ENCODE measurements around the gene PDLIM1. TPM values are rescaled to one million over a fixed set of nuclear protein-coding genes. Genes with fewer than 3 reads are reported as not detected.

The PDLIM1 gene
- total and polyA plus RNA-seq, 2 experiments from 2014 or later: 75.7 to 335 TPM

GRCh38 chr10:95324436-95325268 lies 33.8 kb upstream of the PDLIM1 start:
- Histone ChIP-seq H3K9me3 (ENCODE audit: low read depth) (no peaks in the 10 kb centered on the region), H3K27ac (peak overlapping the region; percentile 83), H3K4me3 (no peak overlapping the region), H3K27me3 (no peaks in the 10 kb centered on the region), H3K36me3 (no peaks in the 10 kb centered on the region), H3K4me1 (ENCODE audit: low read depth) (peaks cover 49% of the 10 kb centered on the region)
- TF ChIP-seq, protein P1, sequence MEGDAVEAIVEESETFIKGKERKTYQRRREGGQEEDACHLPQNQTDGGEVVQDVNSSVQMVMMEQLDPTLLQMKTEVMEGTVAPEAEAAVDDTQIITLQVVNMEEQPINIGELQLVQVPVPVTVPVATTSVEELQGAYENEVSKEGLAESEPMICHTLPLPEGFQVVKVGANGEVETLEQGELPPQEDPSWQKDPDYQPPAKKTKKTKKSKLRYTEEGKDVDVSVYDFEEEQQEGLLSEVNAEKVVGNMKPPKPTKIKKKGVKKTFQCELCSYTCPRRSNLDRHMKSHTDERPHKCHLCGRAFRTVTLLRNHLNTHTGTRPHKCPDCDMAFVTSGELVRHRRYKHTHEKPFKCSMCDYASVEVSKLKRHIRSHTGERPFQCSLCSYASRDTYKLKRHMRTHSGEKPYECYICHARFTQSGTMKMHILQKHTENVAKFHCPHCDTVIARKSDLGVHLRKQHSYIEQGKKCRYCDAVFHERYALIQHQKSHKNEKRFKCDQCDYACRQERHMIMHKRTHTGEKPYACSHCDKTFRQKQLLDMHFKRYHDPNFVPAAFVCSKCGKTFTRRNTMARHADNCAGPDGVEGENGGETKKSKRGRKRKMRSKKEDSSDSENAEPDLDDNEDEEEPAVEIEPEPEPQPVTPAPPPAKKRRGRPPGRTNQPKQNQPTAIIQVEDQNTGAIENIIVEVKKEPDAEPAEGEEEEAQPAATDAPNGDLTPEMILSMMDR (IDR thresholded peaks at IDR 0.05; ENCODE audit: low read depth, low read length): no peak
- peak in 1 of 2 donors; percentile 92 for DNase-seq (ENCODE audit: low read depth in 1 of 2, low spot score in 1 of 2)

DNA sequence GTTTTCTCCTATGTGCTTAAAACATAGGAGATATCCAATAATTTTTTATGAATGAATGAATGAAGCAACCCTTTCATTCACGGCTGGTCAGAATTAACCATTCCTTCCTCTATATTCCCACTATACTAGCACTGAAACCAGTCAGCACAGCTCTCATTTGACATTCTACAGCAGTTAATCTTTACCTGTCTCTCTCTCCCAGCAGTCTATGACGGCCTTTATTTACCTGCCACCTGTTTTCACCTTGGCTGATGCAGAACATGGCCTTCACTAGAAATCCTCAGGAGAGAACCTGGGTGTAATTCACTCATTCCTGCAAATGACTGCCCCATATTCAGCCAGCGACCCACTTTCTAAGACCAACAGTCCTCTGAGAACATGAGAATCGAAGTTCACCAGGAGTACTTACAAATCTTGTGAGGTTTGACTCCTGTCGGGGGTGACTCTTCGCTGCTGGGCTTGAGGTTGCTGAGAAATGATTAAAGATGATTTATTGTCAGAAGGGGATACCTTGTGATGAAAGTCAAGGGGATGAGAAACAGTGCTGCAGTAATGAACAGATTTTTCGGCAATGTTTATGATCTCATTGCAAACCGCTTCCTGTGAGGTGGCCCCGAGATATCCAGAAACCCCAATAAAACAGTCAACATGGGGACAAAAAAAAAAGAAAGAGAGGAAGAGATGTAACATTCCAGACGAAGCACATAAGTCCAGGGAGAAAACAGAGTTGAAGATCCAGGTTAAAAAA lies 30.9 kb upstream of the PDLIM1 start:
- peaks cover 44% of the 10 kb centered on the region for H3K4me1 ChIP-seq (ENCODE audit: low read depth)

DNA sequence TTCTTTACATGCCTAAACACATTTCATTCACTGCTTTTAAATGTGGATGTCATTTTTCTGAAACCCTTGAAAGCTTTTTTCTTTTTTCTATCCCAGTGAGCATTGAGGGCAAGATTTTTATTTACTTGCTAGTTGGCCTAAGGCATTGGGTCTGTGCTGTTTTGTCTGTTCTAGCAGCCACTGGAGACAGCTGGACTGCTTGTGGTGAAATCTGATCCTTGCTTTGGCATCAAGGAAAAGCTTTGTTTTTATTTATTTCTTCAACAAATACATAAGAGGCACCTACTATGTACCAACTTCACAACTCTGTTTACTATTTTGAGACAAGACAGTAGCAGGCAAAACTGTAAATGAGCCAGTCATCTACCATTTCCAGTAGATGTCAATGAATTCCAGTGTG lies 28.4 kb upstream of the PDLIM1 start:
- no peaks in the 10 kb centered on the region for H3K9me3 ChIP-seq (ENCODE audit: low read depth)
- peak overlapping the region; percentile 47 for H3K27ac ChIP-seq
- no peaks in the 10 kb centered on the region for H3K36me3 ChIP-seq
- H3K27me3 ChIP-seq: no peaks in the 10 kb centered on the region
- H3K4me3 ChIP-seq: no peak overlapping the region
- DNase-seq (ENCODE audit: low read depth in 1 of 2, low spot score in 1 of 2): no peak
- peaks cover 41% of the 10 kb centered on the region for H3K4me1 ChIP-seq (ENCODE audit: low read depth)
- TF ChIP-seq, protein P1 (IDR thresholded peaks at IDR 0.05; ENCODE audit: low read depth, low read length): no peak

More for the DNA sequence above, 30.9 kb upstream of the PDLIM1 start:
- H3K36me3 ChIP-seq: no peaks in the 10 kb centered on the region
- no peak overlapping the region for H3K4me3 ChIP-seq
- H3K27ac ChIP-seq: no peak overlapping the region
- DNase-seq (ENCODE audit: low read depth in 1 of 2, low spot score in 1 of 2): no peak
- H3K9me3 ChIP-seq (ENCODE audit: low read depth): no peaks in the 10 kb centered on the region
- TF ChIP-seq, protein P1 (IDR thresholded peaks at IDR 0.05; ENCODE audit: low read depth, low read length): no peak
- no peaks in the 10 kb centered on the region for H3K27me3 ChIP-seq

DNA sequence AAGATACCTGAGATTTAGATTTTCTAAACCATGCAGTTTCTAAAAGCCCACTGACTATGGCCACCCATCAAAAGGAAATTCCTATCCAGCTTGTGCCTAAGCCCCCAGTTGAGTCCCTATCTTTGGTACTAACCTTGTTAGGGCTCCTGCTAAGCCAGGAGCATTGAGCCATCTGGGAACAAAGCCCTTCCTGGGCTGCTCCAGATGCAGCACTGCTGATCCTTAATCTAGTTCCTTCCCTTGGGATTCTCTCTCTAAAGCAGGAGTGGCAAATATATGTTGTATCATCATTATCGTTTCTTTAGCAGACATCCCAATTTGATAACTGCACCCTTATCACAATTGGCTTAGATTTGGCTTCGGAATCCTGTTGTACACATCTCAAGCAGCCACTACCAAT lies 24.7 kb upstream of the PDLIM1 start:
- H3K9me3 ChIP-seq (ENCODE audit: low read depth): no peaks in the 10 kb centered on the region
- DNase-seq (ENCODE audit: low read depth in 1 of 2, low spot score in 1 of 2): no peak
- peak overlapping the region; percentile 72 for H3K27ac ChIP-seq
- peaks cover 48% of the 10 kb centered on the region for H3K4me1 ChIP-seq (ENCODE audit: low read depth)
- no peak overlapping the region for H3K4me3 ChIP-seq
- H3K36me3 ChIP-seq: no peaks in the 10 kb centered on the region
- TF ChIP-seq, protein P1 (IDR thresholded peaks at IDR 0.05; ENCODE audit: low read depth, low read length): no peak
- no peaks in the 10 kb centered on the region for H3K27me3 ChIP-seq

- Histone ChIP-seq H3K4me3 (no peak overlapping the region), H3K27me3 (no peaks in the 10 kb centered on the region), H3K36me3 (no peaks in the 10 kb centered on the region), H3K27ac (peak overlapping the region; percentile 72), H3K9me3 (ENCODE audit: low read depth) (no peaks in the 10 kb centered on the region), H3K4me1 (ENCODE audit: low read depth) (peaks cover 45% of the 10 kb centered on the region)
- DNase-seq (ENCODE audit: low read depth in 1 of 2, low spot score in 1 of 2): no peak
- TF ChIP-seq, protein P1 (IDR thresholded peaks at IDR 0.05; ENCODE audit: low read depth, low read length): no peak
These were observed 23.6 kb upstream of the PDLIM1 start for GRCh38 chr10:95314192-95314918.
